Activated B cell treated with CpG ODN at 0.5 μM for 24 hours (primary cell): ENCODE results near the gene GOT1. TPM values are rescaled to one million over a fixed set of nuclear protein-coding genes. Genes with fewer than 3 reads are reported as not detected.

Source experiments
- ATAC-seq: fragments of 200-7000 bp; cut with Tn5 transposase; one replicate; pipeline ENCODE4 v1.10.0; 2021; ENCODE audit warnings: low read depth, mild to moderate bottlenecking, moderate library complexity
- CTCF ChIA-PET: fragments of 350-600 bp; sonication (Branson Sonifier 250); formaldehyde crosslinking; loops from one replicate; lab custom pipeline; 2021; ENCODE audit warnings: antibody characterized with exemption; lab: Charles Lee
- POLR2A ChIA-PET: fragments of 350-600 bp; sonication (Branson Sonifier 250); formaldehyde crosslinking; loops from one replicate; lab custom pipeline; 2021; ENCODE audit warnings: antibody characterized with exemption; lab: Charles Lee
- DNase-seq: peaks from one replicate; pipeline ENCODE4 v3.0.0; 2022
- H3K27ac Mint-ChIP-seq: one replicate; pipeline ENCODE4 v1.8.0; 2020; ENCODE audit warnings: mixed read lengths
- H3K27me3 Mint-ChIP-seq: one replicate; pipeline ENCODE4 v1.8.0; 2021; ENCODE audit warnings: mixed read lengths
- H3K36me3 Mint-ChIP-seq: one replicate; pipeline ENCODE4 v1.8.0; 2021; ENCODE audit warnings: low read depth, mixed read lengths
- H3K4me1 Mint-ChIP-seq: one replicate; pipeline ENCODE4 v1.8.0; 2021; ENCODE audit warnings: mixed read lengths
- H3K4me3 Mint-ChIP-seq: one replicate; pipeline ENCODE4 v1.8.0; 2020; ENCODE audit warnings: mild to moderate bottlenecking, mixed read lengths
- H3K9me3 Mint-ChIP-seq: one replicate; pipeline ENCODE4 v1.8.0; 2020; ENCODE audit warnings: mixed read lengths
- intact Hi-C: fragments of 100-400 bp; cut with micrococcal nuclease; formaldehyde crosslinking; loops from one replicate; pipeline ENCODE4 v1.15.1; 2024
- total RNA-seq: library from RNA; stranded (reverse); gene quantifications from 2 replicates; pipeline ENCODE4 v1.2.3, GENCODE V29; 2022
- TF ChIP-seq, protein P1 (sequence below): fragments of 200-600 bp; IDR thresholded peaks from one replicate; pipeline ENCODE4 v1.8.0; 2022; ENCODE audit warnings: antibody characterized with exemption, mild to moderate bottlenecking

GOT1 gene
- total RNA-seq, 1 donor from 2014 or later, result 31.4 TPM

- Mint-ChIP-seq H3K36me3 (peaks cover 56% of the 10 kb centered on the region), H3K27ac (no peak overlapping the region), H3K9me3 (no peaks in the 10 kb centered on the region), H3K4me1 (peaks cover 5% of the 10 kb centered on the region), H3K27me3 (no peaks in the 10 kb centered on the region), H3K4me3 (no peak overlapping the region)
- intact Hi-C loops, result no loop called here
- TF ChIP-seq, protein P1, sequence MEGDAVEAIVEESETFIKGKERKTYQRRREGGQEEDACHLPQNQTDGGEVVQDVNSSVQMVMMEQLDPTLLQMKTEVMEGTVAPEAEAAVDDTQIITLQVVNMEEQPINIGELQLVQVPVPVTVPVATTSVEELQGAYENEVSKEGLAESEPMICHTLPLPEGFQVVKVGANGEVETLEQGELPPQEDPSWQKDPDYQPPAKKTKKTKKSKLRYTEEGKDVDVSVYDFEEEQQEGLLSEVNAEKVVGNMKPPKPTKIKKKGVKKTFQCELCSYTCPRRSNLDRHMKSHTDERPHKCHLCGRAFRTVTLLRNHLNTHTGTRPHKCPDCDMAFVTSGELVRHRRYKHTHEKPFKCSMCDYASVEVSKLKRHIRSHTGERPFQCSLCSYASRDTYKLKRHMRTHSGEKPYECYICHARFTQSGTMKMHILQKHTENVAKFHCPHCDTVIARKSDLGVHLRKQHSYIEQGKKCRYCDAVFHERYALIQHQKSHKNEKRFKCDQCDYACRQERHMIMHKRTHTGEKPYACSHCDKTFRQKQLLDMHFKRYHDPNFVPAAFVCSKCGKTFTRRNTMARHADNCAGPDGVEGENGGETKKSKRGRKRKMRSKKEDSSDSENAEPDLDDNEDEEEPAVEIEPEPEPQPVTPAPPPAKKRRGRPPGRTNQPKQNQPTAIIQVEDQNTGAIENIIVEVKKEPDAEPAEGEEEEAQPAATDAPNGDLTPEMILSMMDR, result no peak
- ChIA-PET CTCF (no interaction called here), POLR2A (no interaction called here)
- ATAC-seq (no peak), DNase-seq (no peak)
Measured at GRCh38 chr10:99419688-99420087, 10.7 kb downstream of the GOT1 start.

DNA sequence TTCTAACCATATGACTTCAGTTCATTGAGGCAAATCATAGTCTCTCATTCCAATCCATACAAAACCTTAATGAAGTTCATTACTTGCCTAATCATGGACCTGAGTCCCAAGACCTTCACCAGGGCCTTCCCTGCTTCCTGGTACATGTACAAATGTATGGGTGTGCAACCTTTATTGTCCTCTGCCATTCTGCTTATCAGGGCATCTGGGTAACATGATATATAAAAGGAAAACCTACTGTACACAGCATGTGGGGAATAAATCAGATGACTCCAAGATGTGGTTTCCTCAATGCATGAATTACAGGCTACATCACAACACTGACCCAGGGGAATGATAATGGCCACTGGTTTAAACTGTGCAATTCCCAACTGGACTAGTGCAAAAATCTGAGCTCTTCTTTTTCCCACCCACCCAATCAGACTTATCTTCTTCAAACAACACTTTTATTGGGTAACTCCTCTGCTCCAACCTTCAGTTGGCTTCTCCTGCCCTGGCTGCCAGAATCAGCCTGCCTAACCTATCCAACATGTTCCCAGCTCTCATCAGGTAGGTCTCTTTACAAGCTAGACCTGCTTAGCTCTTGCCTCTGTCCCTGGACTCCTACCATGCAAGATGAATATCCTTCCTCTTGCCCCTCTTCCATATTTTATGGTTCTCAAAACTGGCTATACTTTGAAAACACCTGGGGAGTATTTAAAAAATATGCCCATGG lies 11.4 kb downstream of the GOT1 start:
- H3K27ac Mint-ChIP-seq, result no peak overlapping the region
- peaks cover 51% of the 10 kb centered on the region for H3K36me3 Mint-ChIP-seq
- ATAC-seq (no peak), DNase-seq (no peak)
- TF ChIP-seq, protein P1, result no peak
- intact Hi-C loops, result no loop called here
- H3K27me3 Mint-ChIP-seq, result no peaks in the 10 kb centered on the region
- H3K4me1 Mint-ChIP-seq, result peaks cover 5% of the 10 kb centered on the region
- ChIA-PET CTCF (no interaction called here), POLR2A (no interaction called here)
- H3K9me3 Mint-ChIP-seq, result no peaks in the 10 kb centered on the region
- no peak overlapping the region for H3K4me3 Mint-ChIP-seq

- H3K27ac Mint-ChIP-seq, result no peak overlapping the region
- H3K36me3 Mint-ChIP-seq, result peaks cover 38% of the 10 kb centered on the region
- no peak overlapping the region for H3K4me3 Mint-ChIP-seq
- no peaks in the 10 kb centered on the region for H3K27me3 Mint-ChIP-seq
- DNase-seq (no peak), ATAC-seq (no peak)
- H3K9me3 Mint-ChIP-seq, result no peaks in the 10 kb centered on the region
- intact Hi-C loops, result no loop called here
- TF ChIP-seq, protein P1, result no peak
- H3K4me1 Mint-ChIP-seq, result peaks cover 5% of the 10 kb centered on the region
- ChIA-PET CTCF (no interaction called here), POLR2A (no interaction called here)
Measured at GRCh38 chr10:99412099-99412498, 18.3 kb downstream of the GOT1 start.

- no peak for ATAC-seq
Measured at GRCh38 chr10:99411546-99411945, 18.9 kb downstream of the GOT1 start.

DNA sequence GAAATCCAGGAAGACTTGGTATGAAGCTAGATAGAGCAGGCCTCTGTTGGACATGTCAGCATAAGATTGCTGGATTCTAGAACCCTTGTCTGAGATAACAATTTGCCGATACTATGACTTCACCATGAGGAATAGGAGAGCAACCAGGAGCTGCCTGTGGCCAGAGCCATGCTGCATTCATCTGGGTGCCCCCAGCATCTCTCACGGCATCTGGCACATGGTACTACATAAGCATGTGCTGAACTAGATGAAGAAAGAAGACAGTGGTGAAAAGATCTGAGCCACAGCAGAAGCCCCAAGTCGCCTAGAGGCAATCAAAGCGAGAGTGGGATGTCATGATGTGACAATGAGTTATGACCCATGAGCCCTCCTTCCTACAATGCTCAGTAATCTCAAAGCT lies 19.5 kb downstream of the GOT1 start:
- no peak for ATAC-seq
- Mint-ChIP-seq H3K4me3 (no peak overlapping the region), H3K27me3 (no peaks in the 10 kb centered on the region), H3K27ac (no peak overlapping the region), H3K4me1 (peaks cover under 1% of the 10 kb centered on the region), H3K36me3 (peaks cover 44% of the 10 kb centered on the region), H3K9me3 (no peaks in the 10 kb centered on the region)
- CTCF ChIA-PET, result no interaction called here
- intact Hi-C loops, result no loop called here
- POLR2A ChIA-PET, result no interaction called here
- DNase-seq, result no peak
- TF ChIP-seq, protein P1, result no peak

More at GRCh38 chr10:99411546-99411945, 18.9 kb downstream of the GOT1 start:
- Mint-ChIP-seq H3K36me3 (peaks cover 44% of the 10 kb centered on the region), H3K27me3 (no peaks in the 10 kb centered on the region), H3K4me1 (peaks cover 5% of the 10 kb centered on the region), H3K4me3 (no peak overlapping the region), H3K27ac (no peak overlapping the region), H3K9me3 (no peaks in the 10 kb centered on the region)
- DNase-seq, result no peak
- TF ChIP-seq, protein P1, result no peak
- intact Hi-C loops, result no loop called here
- ChIA-PET POLR2A (no interaction called here), CTCF (no interaction called here)
